ENCODE measurements around the gene PGM1. TPM values are rescaled to one million over a fixed set of nuclear protein-coding genes. Genes with fewer than 3 reads are reported as not detected.

Gene PGM1
- total RNA-seq, 1 experiment from 2014 or later = 101 TPM

GRCh38 chr1:63663873-63664272 lies 70.7 kb downstream of the PGM1 start:
- CTCF ChIA-PET = no interaction called here
- intact Hi-C loops (cut with micrococcal nuclease; ENCODE audit: unreplicated experiment) = loop anchor here (1.0 to 10.0 kb wide), 5 partner anchors 47 to 341 kb away; no protein-coding TSS in a partner anchor
- no peak for DNase-seq

GRCh38 chr1:63664742-63665141 lies 71.5 kb downstream of the PGM1 start:
- H4K20me1 ChIP-seq (ENCODE audit: insufficient read depth) = no peaks in the 10 kb centered on the region
- no peak overlapping the region for H3K4me3 ChIP-seq
- H3K4me1 ChIP-seq (replicated peaks; ENCODE audit: insufficient read depth) = peaks cover 58% of the 10 kb centered on the region
- BruUV-seq (replicated peaks) = no TSS peak
- no peak for DNase-seq
- POLR2A ChIA-PET (ENCODE audit: unreplicated experiment) = no interaction called here
- peak overlapping the region; percentile 100 for H3K27ac ChIP-seq
- peak overlapping the region; percentile 81; the same call in 1 of the 2 replicates for H3K4me2 ChIP-seq
- no peak for TF ChIP-seq CTCF (conservative IDR thresholded peaks at IDR 0.05)
- no peak for TF ChIP-seq EZH2 (IDR thresholded peaks at IDR 0.05; ENCODE audit: low read depth)
- intact Hi-C loops (cut with micrococcal nuclease; ENCODE audit: unreplicated experiment) = loop anchor here (5.0 to 10.0 kb wide), 2 partner anchors 87 to 340 kb away; no protein-coding TSS in a partner anchor
- no peaks in the 10 kb centered on the region for H3K27me3 ChIP-seq (ENCODE audit: insufficient read depth, low read depth)
- H3K9me2 ChIP-seq (ENCODE audit: insufficient read depth) = no peaks in the 10 kb centered on the region
- peaks cover 23% of the 10 kb centered on the region; the same call in 1 of the 2 replicates for H3K9me3 ChIP-seq (ENCODE audit: insufficient read depth, low read depth)
- H3F3A ChIP-seq (ENCODE audit: insufficient read depth, low read depth) = peaks cover 59% of the 10 kb centered on the region
- CTCF ChIA-PET = no interaction called here
- no peaks in the 10 kb centered on the region for H3K79me2 ChIP-seq (ENCODE audit: low read depth)
- H2AFZ ChIP-seq = no peak overlapping the region
- H3K36me3 ChIP-seq (ENCODE audit: low read depth) = peaks cover 15% of the 10 kb centered on the region

More at GRCh38 chr1:63663873-63664272, 70.7 kb downstream of the PGM1 start:
- Histone ChIP-seq H3K36me3 (ENCODE audit: low read depth) (peaks cover 24% of the 10 kb centered on the region), H4K20me1 (ENCODE audit: insufficient read depth) (no peaks in the 10 kb centered on the region), H3K27ac (peak overlapping the region; percentile 100), H3K4me2 (peak overlapping the region; percentile 81), H3K4me1 (replicated peaks; ENCODE audit: insufficient read depth) (peaks cover 62% of the 10 kb centered on the region), H3K9me2 (ENCODE audit: insufficient read depth) (no peaks in the 10 kb centered on the region), H3F3A (ENCODE audit: insufficient read depth, low read depth) (peaks cover 56% of the 10 kb centered on the region), H3K4me3 (peak overlapping the region; percentile 8), H2AFZ (no peak overlapping the region; the same call in 1 of the 2 replicates), H3K79me2 (ENCODE audit: low read depth) (no peaks in the 10 kb centered on the region), H3K27me3 (ENCODE audit: insufficient read depth, low read depth) (no peaks in the 10 kb centered on the region), H3K9me3 (ENCODE audit: insufficient read depth, low read depth) (peaks cover 23% of the 10 kb centered on the region; the same call in 1 of the 2 replicates)
- POLR2A ChIA-PET (ENCODE audit: unreplicated experiment) = no interaction called here
- BruUV-seq (replicated peaks) = no TSS peak
- TF ChIP-seq EZH2 (IDR thresholded peaks at IDR 0.05; ENCODE audit: low read depth) (no peak), CTCF (conservative IDR thresholded peaks at IDR 0.05) (no peak)

GRCh38 chr1:63665410-63665809 lies 72.2 kb downstream of the PGM1 start:
- intact Hi-C loops (cut with micrococcal nuclease; ENCODE audit: unreplicated experiment) = loop anchor here (10.0 kb wide), 1 partner anchor 339 kb away; no protein-coding TSS in a partner anchor
- no peaks in the 10 kb centered on the region for H3K9me2 ChIP-seq (ENCODE audit: insufficient read depth)
- no peaks in the 10 kb centered on the region for H3K79me2 ChIP-seq (ENCODE audit: low read depth)
- no peak for TF ChIP-seq EZH2 (IDR thresholded peaks at IDR 0.05; ENCODE audit: low read depth)
- DNase-seq = no peak
- no TSS peak for BruUV-seq (replicated peaks)
- ChIA-PET CTCF (no interaction called here), POLR2A (ENCODE audit: unreplicated experiment) (no interaction called here)
- no peaks in the 10 kb centered on the region for H3K27me3 ChIP-seq (ENCODE audit: insufficient read depth, low read depth)
- no peak overlapping the region for H2AFZ ChIP-seq
- peak overlapping the region; percentile 100 for H3K27ac ChIP-seq
- H4K20me1 ChIP-seq (ENCODE audit: insufficient read depth) = no peaks in the 10 kb centered on the region
- peaks cover 53% of the 10 kb centered on the region for H3F3A ChIP-seq (ENCODE audit: insufficient read depth, low read depth)
- peaks cover 52% of the 10 kb centered on the region for H3K4me1 ChIP-seq (replicated peaks; ENCODE audit: insufficient read depth)
- H3K9me3 ChIP-seq (ENCODE audit: insufficient read depth, low read depth) = peaks cover 23% of the 10 kb centered on the region; the same call in 1 of the 2 replicates
- H3K36me3 ChIP-seq (ENCODE audit: low read depth) = peaks cover 13% of the 10 kb centered on the region
- no peak overlapping the region for H3K4me3 ChIP-seq
- H3K4me2 ChIP-seq = no peak overlapping the region

- POLR2A ChIA-PET (ENCODE audit: unreplicated experiment) = no interaction called here
- no peaks in the 10 kb centered on the region for H4K20me1 ChIP-seq (ENCODE audit: insufficient read depth)
- peaks cover 23% of the 10 kb centered on the region; the same call in 1 of the 2 replicates for H3K9me3 ChIP-seq (ENCODE audit: insufficient read depth, low read depth)
- H3K4me3 ChIP-seq = no peak overlapping the region
- H3K79me2 ChIP-seq (ENCODE audit: low read depth) = no peaks in the 10 kb centered on the region
- DNase-seq = no peak
- intact Hi-C loops (cut with micrococcal nuclease; ENCODE audit: unreplicated experiment) = loop anchor here (10.0 kb wide), 1 partner anchor 339 kb away; no protein-coding TSS in a partner anchor
- H3K4me2 ChIP-seq = no peak overlapping the region
- peaks cover 9% of the 10 kb centered on the region for H3K36me3 ChIP-seq (ENCODE audit: low read depth)
- H3F3A ChIP-seq (ENCODE audit: insufficient read depth, low read depth) = peaks cover 49% of the 10 kb centered on the region
- no peak for TF ChIP-seq EZH2 (IDR thresholded peaks at IDR 0.05; ENCODE audit: low read depth)
- TF ChIP-seq CTCF (conservative IDR thresholded peaks at IDR 0.05) = no peak
- H3K27ac ChIP-seq = no peak overlapping the region
- peaks cover 48% of the 10 kb centered on the region for H3K4me1 ChIP-seq (replicated peaks; ENCODE audit: insufficient read depth)
- no TSS peak for BruUV-seq (replicated peaks)
- H3K9me2 ChIP-seq (ENCODE audit: insufficient read depth) = no peaks in the 10 kb centered on the region
- no peak overlapping the region for H2AFZ ChIP-seq
- no peaks in the 10 kb centered on the region for H3K27me3 ChIP-seq (ENCODE audit: insufficient read depth, low read depth)
- CTCF ChIA-PET = no interaction called here
These were observed 72.6 kb downstream of the PGM1 start for GRCh38 chr1:63665824-63666223.
